Measurements from ENCODE around the gene EAF2. TPM values are rescaled to one million over a fixed set of nuclear protein-coding genes. Genes with fewer than 3 reads are reported as not detected.
"Not testable (repeated sequence)": the region's sequence is repeated elsewhere in the genome, so short reads cannot be mapped to it uniquely, and the experiment has no call there.

Gene EAF2
- total RNA-seq, 2 experiments from 2014 or later = 14.4 to 14.8 TPM

DNA sequence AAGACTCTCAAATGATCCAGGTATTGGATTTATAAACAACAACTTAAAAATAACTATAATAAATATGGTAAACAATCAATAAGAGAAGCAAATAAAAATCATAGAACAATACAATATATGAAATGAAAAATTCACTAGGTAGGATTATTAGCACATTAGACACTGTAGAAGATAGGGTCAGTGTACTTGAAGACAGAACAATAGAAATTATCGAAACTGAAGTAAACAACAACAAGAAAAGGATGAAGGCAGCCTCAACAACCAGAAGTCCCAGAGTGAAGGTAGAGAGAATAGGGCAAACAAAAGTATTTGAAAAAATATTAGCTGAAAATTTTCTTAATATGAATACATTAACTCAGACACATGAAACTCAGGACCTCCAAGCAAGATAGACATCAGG lies 12.0 kb upstream of the EAF2 start:
- Mint-ChIP-seq H3K4me3 (no peak overlapping the region), H3K4me1 (ENCODE audit: low read depth) (peaks cover 20% of the 10 kb centered on the region), H3K36me3 (peaks cover 82% of the 10 kb centered on the region), H3K27me3 (no peaks in the 10 kb centered on the region), H3K27ac (no peak overlapping the region), H3K9me3 (peaks cover 17% of the 10 kb centered on the region)
- CTCF ChIA-PET = no interaction called here
- POLR2A ChIA-PET = no interaction called here
- DNase-seq = no peak
- intact Hi-C loops (cut with micrococcal nuclease) = no loop called here

DNA sequence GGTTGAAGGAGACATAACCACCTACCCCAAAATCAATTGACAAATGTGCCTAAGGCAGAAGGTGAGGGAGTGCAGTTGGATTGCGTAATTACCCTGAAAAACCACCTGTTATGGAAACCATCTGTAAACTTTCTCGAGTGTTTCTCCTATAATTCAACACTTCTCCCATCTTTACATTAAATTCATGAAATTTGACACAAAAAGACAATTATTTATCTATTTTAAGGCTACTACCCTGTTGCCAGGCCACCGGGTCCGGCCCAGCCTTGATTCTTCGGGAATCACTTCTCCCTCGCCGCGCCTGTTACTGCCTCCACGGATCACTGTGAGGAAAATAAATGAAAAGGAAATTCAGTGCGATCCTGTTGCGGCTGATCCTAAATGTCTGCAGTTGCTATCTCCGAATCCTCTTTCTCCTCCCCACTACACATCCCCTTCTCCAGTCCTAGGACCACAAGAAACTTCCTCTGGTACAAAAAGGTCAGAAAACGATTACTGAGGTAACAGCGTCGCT lies 795 bp upstream of the EAF2 start:
- Mint-ChIP-seq H3K27me3 (no peaks in the 10 kb centered on the region), H3K9me3 (no peaks in the 10 kb centered on the region), H3K27ac (peak overlapping the region; percentile 84), H3K36me3 (peaks cover 26% of the 10 kb centered on the region), H3K4me1 (ENCODE audit: low read depth) (peaks cover 37% of the 10 kb centered on the region), H3K4me3 (peak overlapping the region; percentile 98)
- intact Hi-C loops (cut with micrococcal nuclease) = loop anchor here (2.0 to 10.0 kb wide), 4 partner anchors 271 to 1739 kb away; partner anchors contain the start of genes DTX3L, GSK3B, GTF2E1 and PARP9
- POLR2A ChIA-PET = interaction anchor here (0.6 to 1.8 kb wide), 5 partner anchors 8 to 268 kb away, joined by 3 to 7 read pairs (median 5); partner anchors contain the start of gene GOLGB1
- CTCF ChIA-PET = interaction anchor here (0.7 to 1.0 kb wide), 2 partner anchors 260 to 559 kb away, joined by 3 read pairs; no protein-coding TSS in a partner anchor
- no peak for DNase-seq

DNA sequence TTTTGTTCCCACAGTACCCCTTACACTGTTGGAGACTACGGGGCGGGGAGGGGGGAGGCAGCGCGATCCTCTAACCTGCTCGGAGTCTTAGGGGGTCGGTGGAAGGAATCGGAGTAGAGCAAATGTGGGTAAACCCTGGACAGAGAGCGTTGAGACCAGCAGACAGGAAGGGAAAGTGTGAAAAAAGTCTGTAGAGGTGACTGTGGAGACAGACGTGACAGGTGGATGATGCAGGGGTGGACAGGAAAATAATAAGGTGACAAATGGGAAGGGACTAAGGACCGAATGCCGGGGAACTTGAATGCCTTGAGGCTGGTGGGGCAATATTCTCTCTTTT lies 424 bp downstream of the EAF2 start:
- H3K4me3 Mint-ChIP-seq = peak overlapping the region; percentile 98
- CTCF ChIA-PET = interaction anchor here (0.7 to 1.0 kb wide), 3 partner anchors 89 to 418 kb away, joined by 3 read pairs; no protein-coding TSS in a partner anchor
- no peak for DNase-seq
- no peaks in the 10 kb centered on the region for H3K9me3 Mint-ChIP-seq
- intact Hi-C loops (cut with micrococcal nuclease) = loop anchor here (1.0 to 10.0 kb wide), 13 partner anchors 86 to 1741 kb away; partner anchors contain the start of genes DTX3L, GOLGB1, GSK3B and GTF2E1
- H3K36me3 Mint-ChIP-seq = peaks cover 26% of the 10 kb centered on the region
- H3K4me1 Mint-ChIP-seq (ENCODE audit: low read depth) = peaks cover 37% of the 10 kb centered on the region
- POLR2A ChIA-PET = interaction anchor here (1.0 to 1.8 kb wide), 4 partner anchors 10 to 177 kb away, joined by 3 to 7 read pairs (median 6); partner anchors contain the start of gene GOLGB1
- peak overlapping the region; percentile 84 for H3K27ac Mint-ChIP-seq
- H3K27me3 Mint-ChIP-seq = no peaks in the 10 kb centered on the region

DNA sequence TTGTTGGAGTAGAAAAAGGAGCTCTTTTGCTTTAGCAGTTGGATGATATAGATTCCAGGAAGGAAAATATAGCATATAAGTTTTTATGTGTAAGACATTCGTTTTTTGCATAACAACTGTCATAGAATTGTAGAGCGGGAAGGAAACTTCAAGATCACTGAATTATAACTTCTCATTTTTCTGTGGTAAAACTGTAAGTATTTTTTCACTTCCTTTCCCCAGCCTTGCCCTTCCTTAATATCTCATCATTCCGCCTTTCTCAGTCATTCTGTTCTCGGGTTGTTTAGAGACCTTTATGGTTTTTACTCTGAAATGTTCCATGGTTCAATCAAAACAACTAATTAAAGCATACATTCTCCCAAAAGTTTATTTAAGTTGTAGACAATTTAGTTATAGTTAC lies 1.1 kb downstream of the EAF2 start:
- CTCF ChIA-PET = no interaction called here
- peaks cover 32% of the 10 kb centered on the region for H3K4me1 Mint-ChIP-seq (ENCODE audit: low read depth)
- POLR2A ChIA-PET = interaction anchor here (1.8 kb wide), 1 partner anchor 87 kb away, joined by 7 read pairs; the partner anchor contains the start of gene GOLGB1
- H3K36me3 Mint-ChIP-seq = peaks cover 28% of the 10 kb centered on the region
- H3K27me3 Mint-ChIP-seq = no peaks in the 10 kb centered on the region
- no peak overlapping the region for H3K27ac Mint-ChIP-seq
- peak overlapping the region; percentile 98 for H3K4me3 Mint-ChIP-seq
- DNase-seq = no peak
- intact Hi-C loops (cut with micrococcal nuclease) = loop anchor here (5.0 to 10.0 kb wide), 4 partner anchors 161 to 1489 kb away; partner anchors contain the start of genes DTX3L, KPNA1, LRRC58 and PARP9
- H3K9me3 Mint-ChIP-seq = no peaks in the 10 kb centered on the region

DNA sequence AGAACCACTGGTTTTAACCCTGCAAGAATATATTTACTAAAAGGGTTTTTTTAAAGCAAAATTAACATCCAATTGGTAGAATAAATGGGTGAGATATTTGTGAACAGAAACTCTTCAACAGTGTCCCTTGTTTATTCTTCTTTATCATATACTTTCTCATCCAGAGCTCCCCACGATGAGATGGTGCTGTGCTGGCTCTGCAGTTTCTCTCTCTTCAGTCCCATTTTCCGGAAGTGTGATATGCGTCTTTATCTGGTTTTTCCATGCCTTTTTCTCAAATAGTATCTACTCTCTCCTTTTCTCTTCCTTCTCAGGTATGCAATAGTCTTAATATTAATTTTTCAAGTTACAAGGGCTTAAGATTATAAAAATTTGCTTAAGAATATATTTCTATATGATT lies 1.5 kb downstream of the EAF2 start:
- H3K27ac Mint-ChIP-seq = no peak overlapping the region
- no peaks in the 10 kb centered on the region for H3K27me3 Mint-ChIP-seq
- peaks cover 30% of the 10 kb centered on the region for H3K4me1 Mint-ChIP-seq (ENCODE audit: low read depth)
- intact Hi-C loops (cut with micrococcal nuclease) = loop anchor here (5.0 to 10.0 kb wide), 4 partner anchors 161 to 1489 kb away; partner anchors contain the start of genes DTX3L, KPNA1, LRRC58 and PARP9
- ChIA-PET POLR2A (no interaction called here), CTCF (no interaction called here)
- H3K36me3 Mint-ChIP-seq = peaks cover 25% of the 10 kb centered on the region
- DNase-seq = no peak
- H3K4me3 Mint-ChIP-seq = peak overlapping the region; percentile 17
- no peaks in the 10 kb centered on the region for H3K9me3 Mint-ChIP-seq

DNA sequence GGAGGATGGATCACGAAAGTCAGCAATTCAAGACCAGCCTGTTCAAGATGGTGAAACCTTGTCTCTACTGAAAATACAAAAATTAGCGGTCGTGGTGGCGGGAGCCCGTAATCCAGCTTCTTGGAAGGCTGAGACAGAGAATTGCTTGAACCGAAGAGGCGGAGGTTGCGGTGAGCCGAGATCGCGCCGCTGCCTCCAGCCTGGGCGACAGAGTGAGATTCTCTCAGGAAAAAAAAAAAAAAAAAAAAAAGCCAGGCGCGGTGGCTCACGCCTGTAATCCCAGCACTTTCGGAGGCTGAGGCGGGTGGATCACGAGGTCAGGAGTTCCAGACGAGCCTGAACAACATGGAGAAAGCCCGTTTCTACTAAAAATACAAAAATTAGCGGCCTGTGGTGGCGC lies 5.0 kb downstream of the EAF2 start:
- Mint-ChIP-seq H3K4me1 (ENCODE audit: low read depth) (peaks cover 8% of the 10 kb centered on the region), H3K4me3 (no peak overlapping the region), H3K27me3 (no peaks in the 10 kb centered on the region), H3K9me3 (no peaks in the 10 kb centered on the region), H3K36me3 (peaks cover 3% of the 10 kb centered on the region), H3K27ac (no peak overlapping the region)
- ChIA-PET CTCF (no interaction called here), POLR2A (no interaction called here)
- intact Hi-C loops (cut with micrococcal nuclease) = loop anchor here (5.0 to 10.0 kb wide), 4 partner anchors 157 to 1493 kb away; partner anchors contain the start of genes DTX3L, KPNA1, LRRC58 and PARP9
- DNase-seq = no peak

DNA sequence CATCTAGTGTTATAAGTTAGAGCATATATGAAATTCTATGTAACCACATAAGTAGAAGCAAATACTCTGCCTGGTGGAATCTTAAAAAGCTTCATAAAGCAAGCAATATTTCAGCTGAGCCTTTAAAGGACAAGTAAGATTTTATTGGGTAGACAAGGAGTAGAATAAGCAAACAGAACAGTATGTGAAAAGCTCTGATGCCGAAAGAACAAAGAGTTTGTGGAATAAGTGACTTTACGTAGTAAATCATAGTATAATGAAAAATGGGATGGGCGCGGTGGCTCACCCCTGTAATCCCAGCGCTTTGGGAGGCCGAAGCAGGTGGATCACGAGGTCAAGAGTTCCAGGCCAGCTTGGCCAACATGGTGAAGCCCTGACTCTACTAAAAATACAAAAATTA lies 9.9 kb downstream of the EAF2 start:
- POLR2A ChIA-PET = no interaction called here
- Mint-ChIP-seq H3K4me1 (ENCODE audit: low read depth) (no peaks in the 10 kb centered on the region), H3K27me3 (no peaks in the 10 kb centered on the region), H3K27ac (no peak overlapping the region), H3K36me3 (peaks cover 11% of the 10 kb centered on the region), H3K4me3 (no peak overlapping the region), H3K9me3 (no peaks in the 10 kb centered on the region)
- intact Hi-C loops (cut with micrococcal nuclease) = no loop called here
- no peak for DNase-seq
- CTCF ChIA-PET = no interaction called here

DNA sequence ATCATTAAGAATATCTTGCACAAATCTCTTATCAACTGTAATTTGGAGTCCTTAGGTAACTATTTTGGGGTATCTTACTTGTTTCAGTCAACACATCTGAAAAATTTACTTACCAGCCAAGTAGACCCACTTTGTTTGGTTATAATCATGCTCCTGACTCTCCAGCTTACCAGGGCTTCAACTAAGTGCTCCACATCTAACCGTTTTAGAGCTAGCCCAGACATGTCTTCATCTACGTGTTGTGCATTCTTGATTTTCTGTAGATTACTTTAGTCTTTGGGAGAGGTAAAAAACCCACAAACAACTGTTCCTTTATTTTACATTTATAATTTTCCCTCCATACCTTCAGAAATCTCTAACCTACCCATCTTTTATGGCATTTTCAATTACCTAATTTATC lies 17.2 kb downstream of the EAF2 start:
- POLR2A ChIA-PET = no interaction called here
- Mint-ChIP-seq H3K4me1 (ENCODE audit: low read depth) (no peaks in the 10 kb centered on the region), H3K36me3 (peaks cover 5% of the 10 kb centered on the region), H3K27me3 (no peaks in the 10 kb centered on the region), H3K4me3 (no peak overlapping the region), H3K9me3 (no peaks in the 10 kb centered on the region), H3K27ac (no peak overlapping the region)
- no peak for DNase-seq
- intact Hi-C loops (cut with micrococcal nuclease) = no loop called here
- CTCF ChIA-PET = no interaction called here

DNA sequence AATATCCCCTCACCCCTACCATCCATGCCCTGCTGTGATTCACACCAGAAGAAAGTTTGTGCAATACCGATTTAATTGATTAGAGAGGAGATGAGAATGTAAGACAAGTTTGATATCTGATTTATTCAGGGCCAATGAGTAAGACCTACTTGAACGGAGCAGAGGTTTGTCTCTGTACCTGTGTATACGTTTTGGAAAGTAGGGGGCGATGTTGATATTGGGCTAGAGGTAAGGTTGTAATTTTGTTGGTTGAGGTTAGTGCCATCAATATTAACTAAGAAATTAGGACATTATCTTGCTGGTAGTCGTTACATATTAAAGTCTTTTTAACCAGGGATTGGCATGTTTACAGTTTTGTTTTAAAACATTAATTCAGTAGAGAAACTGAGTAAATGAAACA lies 20.5 kb downstream of the EAF2 start:
- CTCF ChIA-PET = no interaction called here
- H3K36me3 Mint-ChIP-seq = peaks cover 22% of the 10 kb centered on the region
- H3K9me3 Mint-ChIP-seq = peaks cover 3% of the 10 kb centered on the region
- H3K27ac Mint-ChIP-seq = no peak overlapping the region
- intact Hi-C loops (cut with micrococcal nuclease) = no loop called here
- no peak for DNase-seq
- POLR2A ChIA-PET = no interaction called here
- H3K27me3 Mint-ChIP-seq = no peaks in the 10 kb centered on the region
- no peaks in the 10 kb centered on the region for H3K4me1 Mint-ChIP-seq (ENCODE audit: low read depth)
- H3K4me3 Mint-ChIP-seq = no peak overlapping the region

DNA sequence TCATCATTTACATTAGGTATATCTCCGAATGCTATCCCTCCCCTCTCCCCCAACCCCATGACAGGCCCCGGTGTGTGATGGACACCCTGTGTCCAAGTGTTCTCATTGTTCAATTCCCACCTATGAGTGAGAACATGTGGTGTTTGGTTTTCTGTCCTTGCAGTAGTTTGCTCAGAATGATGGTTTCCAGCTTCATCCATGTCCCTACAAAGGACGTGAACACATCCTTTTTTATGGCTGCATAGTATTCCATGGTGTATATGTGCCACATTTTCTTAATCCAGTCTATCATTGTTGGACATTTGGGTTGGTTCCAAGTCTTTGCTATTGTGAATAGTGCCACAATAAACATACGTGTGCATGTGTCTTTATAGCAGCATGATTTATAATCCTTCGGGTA lies 22.8 kb downstream of the EAF2 start:
- H3K36me3 Mint-ChIP-seq = peaks cover 30% of the 10 kb centered on the region
- DNase-seq; POLR2A ChIA-PET; CTCF ChIA-PET; H3K9me3 Mint-ChIP-seq; H3K4me3 Mint-ChIP-seq; intact Hi-C loops (cut with micrococcal nuclease); H3K27ac Mint-ChIP-seq; H3K4me1 Mint-ChIP-seq (ENCODE audit: low read depth); H3K27me3 Mint-ChIP-seq: not testable (repeated sequence)

DNA sequence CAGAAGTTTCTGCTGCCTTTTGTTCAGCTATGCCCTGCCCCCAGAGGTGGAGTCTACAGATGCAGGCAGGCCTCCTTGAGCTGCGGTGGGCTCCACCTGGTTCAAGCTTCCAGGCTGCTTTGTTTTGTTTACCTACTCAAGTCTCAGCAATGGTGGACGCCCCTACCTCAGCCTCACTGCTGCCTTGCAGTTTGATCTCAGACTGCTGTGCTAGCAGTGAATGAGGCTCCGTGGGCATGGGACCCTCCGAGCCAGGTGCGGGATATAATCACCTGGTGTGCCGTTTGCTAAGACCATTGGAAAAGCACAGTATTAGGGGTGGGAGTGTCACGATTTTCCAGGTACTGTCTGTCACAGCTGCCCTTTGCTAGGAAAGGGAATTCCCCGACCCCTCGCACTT lies 28.2 kb downstream of the EAF2 start:
- DNase-seq; CTCF ChIA-PET; H3K4me1 Mint-ChIP-seq (ENCODE audit: low read depth); H3K4me3 Mint-ChIP-seq; H3K9me3 Mint-ChIP-seq; intact Hi-C loops (cut with micrococcal nuclease); H3K27me3 Mint-ChIP-seq; H3K27ac Mint-ChIP-seq; POLR2A ChIA-PET: not testable (repeated sequence)
- H3K36me3 Mint-ChIP-seq = peaks cover 31% of the 10 kb centered on the region

DNA sequence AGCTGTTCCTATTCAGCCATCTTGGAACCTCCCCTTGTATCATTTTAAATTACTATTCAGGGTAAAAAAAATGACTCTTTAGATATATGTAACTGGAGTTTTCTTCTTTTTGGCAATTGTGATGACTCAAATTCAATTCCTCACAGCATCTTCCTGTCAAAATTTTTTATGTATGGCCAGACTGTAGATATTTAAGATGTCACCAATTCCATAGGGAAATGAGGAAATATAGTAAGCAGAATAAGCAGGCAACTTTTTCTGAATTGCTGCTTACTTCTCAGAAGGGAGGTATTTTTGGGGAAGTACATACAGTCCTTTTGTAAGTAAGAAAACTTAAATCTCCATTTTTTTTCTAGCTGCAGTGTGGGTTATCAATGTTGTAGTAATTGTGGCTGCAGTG lies 28.8 kb downstream of the EAF2 start:
- Mint-ChIP-seq H3K27me3 (no peaks in the 10 kb centered on the region), H3K4me1 (ENCODE audit: low read depth) (no peaks in the 10 kb centered on the region), H3K27ac (no peak overlapping the region), H3K9me3 (no peaks in the 10 kb centered on the region), H3K4me3 (no peak overlapping the region), H3K36me3 (peaks cover 26% of the 10 kb centered on the region)
- intact Hi-C loops (cut with micrococcal nuclease) = no loop called here
- ChIA-PET CTCF (no interaction called here), POLR2A (no interaction called here)
- no peak for DNase-seq

DNA sequence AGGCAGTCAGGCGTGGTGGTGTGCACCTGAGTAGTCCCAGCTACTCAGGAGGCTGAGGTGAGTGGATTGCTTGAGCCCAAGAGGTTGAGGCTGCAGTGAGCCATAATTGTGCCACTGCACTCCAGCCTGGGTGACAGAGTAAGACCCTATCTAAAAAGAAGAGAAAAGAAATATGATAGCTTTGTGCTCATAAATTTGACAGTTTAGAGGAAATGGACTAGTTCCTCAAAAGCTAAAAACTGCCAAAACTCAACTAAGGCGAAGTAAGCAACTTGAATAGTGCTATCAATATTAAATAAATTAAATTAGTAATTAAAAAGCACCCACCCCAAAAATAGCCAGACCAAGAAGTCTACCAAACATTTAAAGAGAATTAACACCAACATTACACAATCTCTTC lies 34.7 kb downstream of the EAF2 start:
- Mint-ChIP-seq H3K27me3 (no peaks in the 10 kb centered on the region), H3K9me3 (no peaks in the 10 kb centered on the region), H3K27ac (no peak overlapping the region), H3K4me3 (no peak overlapping the region), H3K36me3 (peaks cover 10% of the 10 kb centered on the region), H3K4me1 (ENCODE audit: low read depth) (no peaks in the 10 kb centered on the region)
- intact Hi-C loops (cut with micrococcal nuclease) = no loop called here
- POLR2A ChIA-PET = no interaction called here
- DNase-seq = no peak
- CTCF ChIA-PET = interaction anchor here (0.8 kb wide), 1 partner anchor 13 kb away, joined by 4 read pairs; no protein-coding TSS in a partner anchor
